ENCODE data around the gene DPEP1.
A peak's percentile ranks its signal among the peaks of the same experiment; 100 is the strongest.

Gene DPEP1

GRCh38 chr16:89672177-89672941 is 58.9 kb downstream of the DPEP1 start:
- Mint-ChIP-seq H3K4me3 (no peak overlapping the region), H3K4me1 (peaks cover 6% of the 10 kb centered on the region), H3K36me3 (ENCODE audit: low read depth) (peaks cover 75% of the 10 kb centered on the region), H3K27ac (no peak overlapping the region), H3K9me3 (peaks cover 49% of the 10 kb centered on the region), H3K27me3 (ENCODE audit: low read depth, poor library complexity) (peaks cover 2% of the 10 kb centered on the region)
- TF ChIP-seq, protein P1, sequence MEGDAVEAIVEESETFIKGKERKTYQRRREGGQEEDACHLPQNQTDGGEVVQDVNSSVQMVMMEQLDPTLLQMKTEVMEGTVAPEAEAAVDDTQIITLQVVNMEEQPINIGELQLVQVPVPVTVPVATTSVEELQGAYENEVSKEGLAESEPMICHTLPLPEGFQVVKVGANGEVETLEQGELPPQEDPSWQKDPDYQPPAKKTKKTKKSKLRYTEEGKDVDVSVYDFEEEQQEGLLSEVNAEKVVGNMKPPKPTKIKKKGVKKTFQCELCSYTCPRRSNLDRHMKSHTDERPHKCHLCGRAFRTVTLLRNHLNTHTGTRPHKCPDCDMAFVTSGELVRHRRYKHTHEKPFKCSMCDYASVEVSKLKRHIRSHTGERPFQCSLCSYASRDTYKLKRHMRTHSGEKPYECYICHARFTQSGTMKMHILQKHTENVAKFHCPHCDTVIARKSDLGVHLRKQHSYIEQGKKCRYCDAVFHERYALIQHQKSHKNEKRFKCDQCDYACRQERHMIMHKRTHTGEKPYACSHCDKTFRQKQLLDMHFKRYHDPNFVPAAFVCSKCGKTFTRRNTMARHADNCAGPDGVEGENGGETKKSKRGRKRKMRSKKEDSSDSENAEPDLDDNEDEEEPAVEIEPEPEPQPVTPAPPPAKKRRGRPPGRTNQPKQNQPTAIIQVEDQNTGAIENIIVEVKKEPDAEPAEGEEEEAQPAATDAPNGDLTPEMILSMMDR (IDR thresholded peaks at IDR 0.05): no peak
- DNase-seq: no peak

DNA sequence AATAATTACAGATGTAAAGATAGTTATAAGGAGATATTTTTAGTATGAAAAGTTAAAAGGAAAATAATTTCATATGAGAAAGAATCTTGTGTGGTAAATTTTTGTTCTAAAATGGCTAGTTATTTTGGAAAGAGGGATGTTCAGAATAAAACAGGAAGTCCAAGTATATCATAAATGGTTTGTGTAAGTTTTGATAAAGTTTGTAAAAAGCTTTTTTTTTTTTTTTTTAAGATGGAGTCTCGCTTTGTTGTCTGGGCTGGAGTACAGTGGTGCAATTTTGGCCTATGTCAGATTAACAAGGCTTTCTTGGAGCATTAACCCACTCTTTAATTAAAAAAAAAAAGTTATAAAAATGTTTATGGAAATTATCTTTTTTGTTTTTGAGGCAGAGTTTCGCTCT is 64.8 kb downstream of the DPEP1 start:
- peaks cover 88% of the 10 kb centered on the region for H3K36me3 Mint-ChIP-seq (ENCODE audit: low read depth)
- TF ChIP-seq, protein P1 (IDR thresholded peaks at IDR 0.05): no peak
- H3K4me3 Mint-ChIP-seq: no peak overlapping the region
- no peak for DNase-seq
- H3K4me1 Mint-ChIP-seq: no peaks in the 10 kb centered on the region
- H3K27me3 Mint-ChIP-seq (ENCODE audit: low read depth, poor library complexity): no peaks in the 10 kb centered on the region
- H3K9me3 Mint-ChIP-seq: peaks cover 94% of the 10 kb centered on the region
- no peak overlapping the region for H3K27ac Mint-ChIP-seq

- H3K36me3 Mint-ChIP-seq (ENCODE audit: low read depth): peaks cover 73% of the 10 kb centered on the region
- peaks cover 51% of the 10 kb centered on the region for H3K9me3 Mint-ChIP-seq
- peaks cover 9% of the 10 kb centered on the region for H3K4me1 Mint-ChIP-seq
- H3K27ac Mint-ChIP-seq: no peak overlapping the region
- H3K4me3 Mint-ChIP-seq: no peak overlapping the region
- TF ChIP-seq, protein P1 (IDR thresholded peaks at IDR 0.05): no peak
- DNase-seq: no peak
- H3K27me3 Mint-ChIP-seq (ENCODE audit: low read depth, poor library complexity): no peaks in the 10 kb centered on the region
Observed at GRCh38 chr16:89685916-89686315, 72.5 kb downstream of the DPEP1 start.

DNA sequence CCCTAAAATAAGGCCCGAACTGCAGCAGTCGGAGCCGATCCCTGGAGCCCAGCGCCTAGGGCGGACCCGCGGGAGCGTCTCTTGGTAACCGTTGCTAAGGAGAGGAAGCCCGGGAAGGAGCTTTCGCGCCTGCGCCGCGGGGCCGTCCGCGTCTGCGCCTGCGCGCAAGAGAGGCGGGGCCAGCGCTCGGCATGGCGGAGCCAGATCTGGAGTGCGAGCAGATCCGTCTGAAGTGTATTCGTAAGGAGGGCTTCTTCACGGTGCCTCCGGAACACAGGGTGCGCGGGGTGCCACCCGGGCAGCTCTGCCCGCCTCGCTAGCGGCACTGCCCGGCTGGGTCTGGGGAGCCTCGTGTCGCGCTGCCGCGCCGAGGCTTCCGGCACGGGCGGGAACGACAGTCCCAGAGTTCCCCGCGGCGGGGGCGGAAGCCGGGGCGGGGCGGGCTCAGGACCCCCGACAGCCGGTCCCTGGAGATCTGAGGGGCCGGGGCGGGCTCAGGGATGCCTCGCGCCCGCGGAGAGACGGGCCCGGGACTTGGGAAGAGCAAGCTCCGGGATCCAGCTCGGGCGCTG is 73.2 kb downstream of the DPEP1 start, which contains the start of gene CDK10:
CDK10 (plus strand) TSS at position 170 of the 572 bp plus-strand sequence; CDS start at position 192, 22 bp downstream.
- peaks cover 9% of the 10 kb centered on the region for H3K4me1 Mint-ChIP-seq
- no peaks in the 10 kb centered on the region for H3K27me3 Mint-ChIP-seq (ENCODE audit: low read depth, poor library complexity)
- peaks cover 66% of the 10 kb centered on the region for H3K36me3 Mint-ChIP-seq (ENCODE audit: low read depth)
- H3K27ac Mint-ChIP-seq: peak within 1 kb of the TSS; percentile 85
- H3K9me3 Mint-ChIP-seq: peaks cover 44% of the 10 kb centered on the region
- H3K4me3 Mint-ChIP-seq: peak within 1 kb of the TSS; percentile 87
- DNase-seq: peak; percentile 97
- TF ChIP-seq, protein P1 (IDR thresholded peaks at IDR 0.05): no peak

DNA sequence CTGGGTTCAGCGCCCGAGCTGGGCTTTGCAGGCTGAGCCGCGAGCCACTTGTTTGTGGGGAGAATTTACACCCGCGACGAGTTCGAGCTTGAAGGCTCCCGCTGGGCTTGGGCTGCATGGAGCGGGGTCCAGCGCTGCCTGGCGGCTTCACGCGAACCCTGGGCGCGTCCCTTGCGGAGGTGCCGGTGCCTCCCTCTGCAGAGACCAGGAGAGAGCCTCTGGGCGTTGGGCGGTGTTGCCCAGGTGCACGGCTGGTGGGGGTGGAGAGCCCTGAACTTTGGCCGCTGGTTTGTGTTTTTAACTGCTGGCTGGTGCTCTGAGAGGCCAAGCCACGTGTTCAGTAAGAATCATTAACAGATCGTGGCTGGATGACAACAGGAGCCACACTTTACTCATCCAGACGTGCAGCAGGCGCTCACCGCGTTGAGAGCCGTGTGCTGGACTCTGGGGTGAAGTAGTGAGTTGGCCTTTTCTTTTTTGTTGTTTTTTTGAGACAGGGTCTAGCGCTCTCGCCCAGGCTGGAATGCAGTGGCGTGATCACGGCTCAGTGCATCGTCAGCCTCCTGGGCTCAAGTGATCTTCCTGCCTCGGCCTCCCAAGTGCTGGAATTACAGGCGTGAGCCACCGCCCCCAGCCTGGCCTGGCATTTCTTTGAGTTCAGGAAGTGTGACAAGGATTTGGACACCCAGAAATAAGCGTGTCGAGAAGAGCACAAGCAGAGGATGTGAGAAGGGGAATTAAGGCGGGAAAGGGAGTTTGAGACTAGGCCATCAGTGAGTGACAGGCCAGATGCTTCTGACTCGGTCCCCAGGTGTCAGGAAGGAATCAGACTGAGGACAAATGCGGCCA is 73.9 kb downstream of the DPEP1 start:
- TF ChIP-seq, protein P1 (IDR thresholded peaks at IDR 0.05): no peak
- H3K27me3 Mint-ChIP-seq (ENCODE audit: low read depth, poor library complexity): no peaks in the 10 kb centered on the region
- peak overlapping the region; percentile 85 for H3K4me3 Mint-ChIP-seq
- peaks cover 38% of the 10 kb centered on the region for H3K9me3 Mint-ChIP-seq
- H3K4me1 Mint-ChIP-seq: peaks cover 9% of the 10 kb centered on the region
- H3K27ac Mint-ChIP-seq: peak overlapping the region; percentile 85
- peaks cover 62% of the 10 kb centered on the region for H3K36me3 Mint-ChIP-seq (ENCODE audit: low read depth)
- no peak for DNase-seq
